GM19035 (cell line): Measurements from ENCODE around the gene RNF151.
"Not testable (repeated sequence)": the region's sequence is repeated elsewhere in the genome, so short reads cannot be mapped to it uniquely, and the experiment has no call there.

Experiments
- ATAC-seq: cut with Tn5 transposase; IDR thresholded peaks from one replicate; pipeline ENCODE4 v1.9.1; 2021; ENCODE audit not compliant: unreplicated experiment

RNF151 gene, protein sequence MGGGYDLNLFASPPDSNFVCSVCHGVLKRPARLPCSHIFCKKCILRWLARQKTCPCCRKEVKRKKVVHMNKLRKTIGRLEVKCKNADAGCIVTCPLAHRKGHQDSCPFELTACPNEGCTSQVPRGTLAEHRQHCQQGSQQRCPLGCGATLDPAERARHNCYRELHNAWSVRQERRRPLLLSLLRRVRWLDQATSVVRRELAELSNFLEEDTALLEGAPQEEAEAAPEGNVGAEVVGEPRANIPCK

DNA sequence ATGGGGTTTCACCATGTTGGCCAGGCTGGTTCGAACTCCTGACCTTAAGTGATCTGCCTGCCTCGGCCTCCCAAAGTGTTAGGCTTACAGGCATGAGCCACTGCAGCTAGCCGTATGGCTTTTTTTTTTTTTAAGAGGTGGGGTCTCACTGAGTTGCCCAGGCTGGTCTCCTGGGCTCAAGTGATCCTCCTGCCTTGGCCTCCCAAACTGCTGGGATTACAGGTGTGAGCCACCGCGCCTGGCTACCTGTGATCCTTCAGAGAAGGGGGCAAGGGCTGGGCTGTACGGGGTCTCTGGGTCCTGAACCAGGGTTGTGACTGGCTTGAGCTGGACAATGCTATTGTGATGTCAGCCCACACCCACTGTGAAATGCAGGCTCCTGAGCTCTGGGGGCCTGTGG lies at the start of gene RNF151:
TSS of gene RNF151 (plus strand) at position 397 of the 400 bp plus-strand sequence. CDS start 26 bp downstream, outside the sequence.
- no peak for ATAC-seq

DNA sequence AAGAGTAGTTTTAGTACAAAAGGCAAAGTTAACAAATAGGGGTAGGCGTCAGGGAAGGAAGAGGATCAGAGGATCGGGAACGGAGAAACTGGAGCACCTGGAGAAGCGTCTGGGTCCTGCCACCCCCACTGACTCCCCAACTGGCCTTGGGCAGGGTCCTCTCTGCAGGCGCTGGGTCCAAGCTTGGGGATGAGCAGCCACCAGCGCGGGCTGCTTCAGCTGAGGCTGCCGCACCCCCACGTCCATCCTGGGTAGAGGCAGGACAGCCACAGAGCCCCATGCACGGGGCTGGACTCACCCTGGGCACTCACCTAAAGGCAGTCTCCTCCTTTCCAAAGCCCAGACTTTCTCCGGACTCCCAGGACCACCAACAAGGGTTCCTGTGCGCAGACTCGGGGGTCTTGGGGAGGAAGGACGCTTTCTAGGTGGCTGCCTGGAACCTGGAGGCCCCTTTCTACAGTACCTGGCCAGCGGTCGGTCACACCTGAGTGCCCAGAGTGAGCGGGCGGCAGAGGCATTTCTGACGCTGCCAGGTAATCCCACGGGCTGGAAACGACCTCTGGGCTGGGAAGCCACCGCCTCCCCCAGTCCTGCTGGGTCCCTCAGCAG lies 49.5 kb upstream of the RNF151 start:
- no peak for ATAC-seq

DNA sequence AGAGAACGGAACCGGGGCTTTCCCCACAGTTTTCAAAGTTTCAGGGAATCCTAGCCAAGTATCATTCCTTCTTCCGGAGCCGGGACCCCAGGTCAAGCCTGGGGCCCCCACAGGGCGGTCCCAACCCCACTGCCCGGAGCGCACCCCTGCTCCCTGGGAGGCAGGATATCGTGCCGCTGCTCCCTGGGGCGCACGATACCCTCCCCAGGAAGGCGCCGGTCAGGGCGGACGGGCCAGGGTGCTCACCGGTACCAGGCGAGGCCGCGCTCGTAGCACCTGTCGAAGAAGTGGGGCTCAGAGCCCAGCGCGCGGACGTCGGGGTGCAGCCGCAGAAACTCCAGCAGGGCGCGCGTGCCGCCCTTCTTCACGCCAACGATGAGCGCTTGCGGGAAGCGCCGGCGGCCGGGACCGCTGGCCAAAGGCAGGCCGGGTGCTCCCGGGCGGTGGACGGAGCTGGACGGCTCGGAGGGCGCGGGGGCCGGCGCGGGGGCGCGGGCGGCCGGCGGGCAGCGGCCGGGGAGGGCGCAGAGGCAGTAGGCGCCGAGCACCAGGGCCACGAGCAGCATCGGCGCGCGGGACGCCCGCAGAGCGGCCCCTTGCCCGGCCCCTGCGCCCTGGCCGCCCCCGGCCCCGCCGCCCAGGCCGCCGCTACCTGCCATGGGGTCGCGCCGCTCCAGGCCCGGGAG lies 48.8 kb upstream of the RNF151 start:
- no peak for ATAC-seq

DNA sequence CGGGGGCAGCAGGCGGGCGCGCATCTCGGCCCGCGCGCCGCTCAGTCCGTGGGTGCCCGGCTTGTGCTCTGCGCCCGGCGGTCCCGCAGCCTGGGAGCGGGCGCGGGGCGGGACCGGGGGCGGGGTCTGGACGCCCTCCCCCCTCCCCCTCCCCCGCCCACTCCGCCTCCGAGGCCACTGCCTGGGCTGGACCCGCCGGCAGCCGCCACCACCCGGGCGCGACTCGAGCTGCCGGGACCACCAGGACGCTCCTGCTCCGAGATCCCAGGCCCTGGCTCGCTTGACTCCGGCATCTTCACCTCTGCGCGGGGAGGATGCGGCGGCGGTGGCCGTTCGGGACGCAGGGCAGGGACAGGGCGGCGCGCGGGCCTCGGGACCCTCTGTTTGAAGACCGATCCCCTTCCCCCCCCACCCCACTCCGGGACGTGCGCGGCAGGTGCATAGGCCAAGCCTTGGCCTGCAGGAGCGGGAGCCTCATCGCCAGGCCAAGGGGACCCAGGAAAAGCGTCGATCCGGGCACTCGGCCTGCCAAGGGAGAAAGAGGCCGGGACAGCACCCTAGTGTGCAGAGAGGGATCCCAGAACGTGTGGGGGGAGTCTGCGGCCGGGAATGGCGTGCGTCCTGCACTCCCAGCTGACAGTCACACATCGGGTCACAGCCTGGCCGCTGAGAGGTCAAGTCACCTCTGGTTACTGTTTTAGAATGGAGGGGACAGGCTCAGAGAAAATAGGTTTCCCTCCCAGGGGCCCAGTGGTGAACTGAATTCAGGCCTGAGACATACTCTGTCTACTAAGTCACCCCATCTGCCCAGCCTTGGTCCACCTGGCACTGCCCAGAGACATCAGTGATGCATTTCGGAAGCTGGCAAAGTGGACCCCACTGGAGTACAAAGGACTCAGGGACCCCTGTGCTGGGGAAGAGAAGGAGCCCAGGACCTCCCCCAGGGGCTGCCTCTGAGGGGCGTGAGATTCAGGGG lies 48.0 kb upstream of the RNF151 start, which contains the start of gene HS3ST6:
TSS of gene HS3ST6 (minus strand) at position 65 of the 976 bp plus-strand sequence. CDS start 92 bp downstream, outside the sequence.
- no peak for ATAC-seq

DNA sequence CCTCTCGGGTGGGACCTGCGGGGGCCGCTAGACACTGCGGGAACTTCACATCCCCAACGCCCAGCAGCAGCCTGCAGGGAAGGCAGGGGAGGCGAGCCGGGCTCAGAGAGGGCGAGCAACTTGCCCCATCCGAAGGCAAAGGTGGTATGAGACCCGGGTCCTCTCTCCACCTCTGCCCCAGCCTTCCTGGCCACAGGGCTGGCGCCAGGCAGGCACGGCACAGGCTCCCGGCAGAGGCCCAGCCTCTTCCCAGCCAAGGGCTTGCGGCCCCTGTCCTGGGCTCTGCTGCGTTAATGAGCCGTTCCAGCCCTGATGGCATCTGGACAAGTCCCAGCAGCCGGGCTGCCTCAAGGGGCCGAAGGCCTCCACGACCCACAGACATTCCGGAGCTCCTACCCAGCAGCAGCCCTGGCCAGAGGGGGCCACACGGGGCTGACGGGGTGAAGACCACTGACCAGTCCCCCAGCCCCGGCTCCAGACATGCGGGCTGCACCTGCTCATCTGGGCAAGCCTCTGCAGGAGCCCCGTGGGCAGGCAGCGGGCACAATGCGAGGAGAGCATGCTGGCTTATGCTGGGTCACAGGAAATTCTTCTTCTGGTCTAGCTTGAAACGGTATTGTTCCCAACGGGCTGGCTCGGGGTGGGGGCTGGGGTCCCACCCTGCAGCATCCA lies 47.2 kb upstream of the RNF151 start:
- ATAC-seq, result no peak

DNA sequence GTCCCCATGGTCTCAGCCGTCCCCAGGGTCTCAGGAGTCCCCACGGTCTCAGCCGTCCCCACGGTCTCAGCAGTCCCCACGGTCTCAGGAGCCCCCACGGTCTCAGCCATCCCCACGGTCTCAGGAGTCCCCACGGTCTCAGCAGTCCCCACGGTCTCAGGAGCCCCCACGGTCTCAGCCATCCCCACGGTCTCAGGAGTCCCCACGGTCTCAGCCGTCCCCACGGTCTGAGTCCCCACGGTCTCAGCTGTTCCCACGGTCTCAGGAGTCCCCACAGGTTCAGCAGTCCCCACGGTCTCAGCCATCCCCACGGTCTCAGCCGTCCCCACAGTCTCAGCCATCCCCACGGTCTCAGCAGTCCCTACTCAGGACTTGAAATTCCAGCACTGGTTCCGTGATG lies 46.5 kb upstream of the RNF151 start:
- not testable (repeated sequence) for ATAC-seq

DNA sequence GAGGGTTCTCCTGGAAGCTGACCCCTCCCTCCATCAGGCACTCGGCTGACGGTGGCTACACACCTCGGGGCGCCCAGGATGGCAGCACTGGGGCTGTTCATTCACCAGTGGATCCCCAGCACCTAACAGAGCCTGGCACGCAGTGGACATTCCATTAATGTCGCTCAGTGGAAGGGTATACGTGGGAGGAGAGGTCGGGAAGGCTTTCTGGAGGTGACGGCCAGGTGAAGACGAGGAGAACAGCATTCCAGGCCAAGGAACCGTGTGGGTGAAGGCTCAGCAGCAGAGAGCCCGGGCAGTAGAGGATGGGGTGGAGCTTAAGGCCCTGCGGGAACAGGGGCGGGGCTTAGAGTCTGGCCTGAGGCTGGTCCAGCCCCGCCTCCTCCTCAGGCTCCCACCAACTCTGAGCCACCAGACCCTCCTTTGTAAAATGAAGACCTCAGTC lies 45.9 kb upstream of the RNF151 start:
- no peak for ATAC-seq

DNA sequence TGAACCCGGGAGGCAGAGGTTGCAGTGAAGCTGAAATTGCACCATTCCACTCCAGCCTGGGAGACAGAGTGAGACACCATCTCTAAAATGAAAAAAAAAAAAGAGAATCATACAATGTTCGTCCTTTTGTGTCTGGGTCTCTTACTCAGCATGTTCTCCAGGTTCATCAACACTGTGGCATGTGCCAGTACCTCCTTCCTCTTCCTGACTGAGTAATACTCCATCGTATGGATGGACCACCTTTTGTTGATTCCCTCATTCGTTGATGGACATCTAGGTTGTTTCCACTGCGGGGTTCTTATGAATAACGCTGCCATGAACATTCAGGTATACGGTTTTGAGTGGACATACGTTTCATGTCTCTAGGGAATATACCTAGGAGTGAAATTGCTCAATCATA lies 44.3 kb upstream of the RNF151 start:
- no peak for ATAC-seq

DNA sequence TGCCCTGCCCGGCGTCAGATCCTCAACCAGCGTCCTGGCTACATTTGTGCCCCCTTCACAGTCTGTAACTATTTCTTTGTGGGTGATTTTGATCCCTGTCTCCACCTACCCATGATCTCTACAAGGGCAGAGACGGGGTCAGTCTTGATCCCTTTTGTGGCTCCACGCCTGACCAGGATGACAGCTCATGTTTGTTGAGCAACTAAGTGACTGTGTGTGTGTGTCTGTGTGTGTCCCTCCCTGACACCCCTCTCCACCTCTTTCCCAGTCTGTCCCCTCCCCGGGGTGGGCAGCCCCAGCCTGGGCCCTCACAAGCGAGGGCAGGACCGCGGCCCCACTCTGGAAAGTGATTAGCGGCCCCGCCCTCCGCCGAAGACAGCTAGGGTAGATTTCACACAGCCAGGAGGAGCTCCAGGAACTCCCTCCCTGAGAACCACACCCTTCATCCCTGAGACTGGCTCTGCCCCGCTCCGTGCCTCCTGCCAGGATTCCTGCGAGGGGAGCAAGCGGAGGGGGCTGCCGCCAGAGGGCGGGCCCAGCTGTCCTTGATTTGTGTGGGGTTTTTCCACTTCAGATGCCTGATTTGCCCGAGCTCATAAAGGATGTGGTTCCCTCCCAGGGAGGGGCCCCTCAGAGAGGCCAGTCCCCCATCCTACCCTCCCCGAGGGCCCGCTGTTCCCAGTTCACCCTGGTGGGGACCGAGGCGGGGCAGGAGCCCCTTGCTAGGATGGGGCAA lies 43.2 kb upstream of the RNF151 start:
- ATAC-seq, result no peak

DNA sequence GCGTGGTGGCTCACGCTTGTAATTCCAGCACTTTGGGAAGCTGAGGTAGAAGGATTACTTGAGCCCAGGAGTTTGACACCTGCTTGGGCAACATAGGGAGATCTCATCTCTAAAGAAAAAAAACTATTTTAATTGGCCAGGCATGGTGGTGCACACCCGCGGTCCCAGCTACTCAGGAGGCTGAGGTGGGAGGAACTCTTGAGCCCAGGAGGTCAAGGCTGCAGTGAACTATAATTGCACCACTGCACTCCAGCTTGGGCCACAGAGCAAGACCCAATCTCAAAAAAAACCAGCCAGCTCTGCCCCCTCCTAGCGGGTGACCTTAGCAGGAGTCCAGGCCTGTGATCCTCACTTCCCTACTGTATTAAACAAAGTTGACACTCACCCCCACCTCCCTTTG lies 42.6 kb upstream of the RNF151 start:
- no peak for ATAC-seq

DNA sequence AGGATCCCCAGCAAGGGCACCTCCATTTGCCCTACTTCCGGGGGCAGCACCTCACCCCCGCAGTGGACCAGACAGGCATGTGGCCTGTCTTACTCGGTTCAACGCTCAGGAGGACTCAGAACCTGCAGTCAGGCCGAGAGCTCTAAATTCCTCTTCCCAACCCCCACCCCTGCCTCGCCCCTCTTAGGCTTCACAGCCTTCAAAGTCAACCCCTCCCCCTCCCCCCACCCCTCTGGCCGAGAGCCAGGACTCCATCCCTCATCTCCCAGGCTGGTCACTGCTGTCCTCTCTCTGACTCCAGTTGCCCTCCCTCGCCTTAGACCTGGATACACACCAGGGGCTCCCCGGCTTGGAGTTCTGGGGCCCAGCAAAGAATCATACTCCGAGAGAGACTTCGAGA lies 40.4 kb upstream of the RNF151 start:
- no peak for ATAC-seq

DNA sequence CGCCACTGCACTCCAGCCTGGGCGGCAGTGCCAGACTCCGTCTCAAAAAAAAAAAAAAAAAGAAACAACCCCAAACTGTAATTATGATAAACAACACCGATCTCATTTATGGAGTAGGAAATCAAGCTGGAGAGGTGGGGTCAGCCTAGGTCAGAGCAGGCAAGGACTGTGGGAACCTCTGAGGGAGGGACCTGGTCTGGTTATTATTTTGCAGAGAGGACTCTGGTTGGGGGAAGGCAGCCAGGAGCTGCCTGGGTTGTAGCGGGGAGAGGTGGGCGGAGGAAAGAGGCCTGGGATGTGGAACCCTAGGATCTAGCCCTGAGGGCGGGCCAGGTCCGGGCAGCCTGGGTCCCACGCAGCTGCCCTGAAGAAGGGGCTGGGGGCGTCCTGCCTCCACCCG lies 37.6 kb upstream of the RNF151 start:
- peak; percentile 17 for ATAC-seq

DNA sequence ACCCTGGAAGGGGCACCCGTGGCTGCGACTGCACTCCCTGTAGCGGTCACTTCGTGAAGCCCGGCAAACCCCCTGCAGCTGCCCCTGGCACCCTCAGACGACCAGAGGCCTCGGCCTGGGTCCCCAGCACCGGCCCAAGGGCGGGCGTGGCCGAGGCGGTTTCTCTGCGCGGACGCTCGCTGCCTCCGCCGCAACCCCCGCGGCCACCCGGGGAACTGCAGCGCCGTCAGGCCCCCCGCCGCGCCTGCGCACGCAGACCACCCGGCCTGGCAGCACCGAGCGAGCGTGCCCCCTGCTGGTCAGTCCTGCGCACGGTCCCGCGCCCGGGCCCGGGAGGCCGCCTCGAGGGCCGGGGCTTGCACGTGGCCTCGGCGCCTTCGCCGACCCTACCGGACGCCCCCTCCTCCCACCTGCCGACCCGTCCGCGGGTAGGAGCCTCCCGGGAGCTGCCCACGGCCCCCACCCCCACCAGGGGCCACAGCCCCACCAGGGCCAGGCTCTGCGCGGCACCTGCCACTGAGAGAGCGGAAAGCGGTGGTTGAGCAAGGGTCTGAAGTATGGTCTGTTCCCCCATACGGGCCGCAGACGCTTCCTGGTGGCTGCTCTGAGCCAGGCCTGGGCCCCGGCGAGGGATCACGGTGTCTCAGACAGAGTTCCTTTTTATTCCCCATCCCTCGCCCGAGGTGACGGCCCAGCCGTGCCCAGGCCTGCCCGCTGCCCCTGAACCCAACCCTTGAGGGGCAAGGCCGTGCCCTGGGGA lies 36.9 kb upstream of the RNF151 start:
- peak; percentile 86 for ATAC-seq

DNA sequence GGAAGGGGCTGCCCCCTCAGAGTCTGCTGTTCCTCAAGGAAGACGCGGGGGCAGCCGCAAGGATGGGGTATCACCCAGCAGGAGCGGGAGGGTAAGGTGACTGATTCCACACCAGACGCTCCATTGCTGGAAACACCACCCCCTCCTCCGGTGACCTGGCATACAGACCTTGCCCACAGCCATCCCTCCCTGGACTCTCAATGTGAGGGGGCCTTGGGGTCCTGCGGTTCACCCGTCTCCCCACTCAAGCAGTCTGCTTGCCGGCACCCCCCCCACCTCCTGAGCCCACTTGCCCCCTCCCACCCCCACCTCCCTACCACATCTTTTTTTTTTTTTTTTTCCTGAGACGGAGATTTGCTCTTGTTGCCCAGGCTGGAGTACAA lies 36.3 kb upstream of the RNF151 start:
- no peak for ATAC-seq

DNA sequence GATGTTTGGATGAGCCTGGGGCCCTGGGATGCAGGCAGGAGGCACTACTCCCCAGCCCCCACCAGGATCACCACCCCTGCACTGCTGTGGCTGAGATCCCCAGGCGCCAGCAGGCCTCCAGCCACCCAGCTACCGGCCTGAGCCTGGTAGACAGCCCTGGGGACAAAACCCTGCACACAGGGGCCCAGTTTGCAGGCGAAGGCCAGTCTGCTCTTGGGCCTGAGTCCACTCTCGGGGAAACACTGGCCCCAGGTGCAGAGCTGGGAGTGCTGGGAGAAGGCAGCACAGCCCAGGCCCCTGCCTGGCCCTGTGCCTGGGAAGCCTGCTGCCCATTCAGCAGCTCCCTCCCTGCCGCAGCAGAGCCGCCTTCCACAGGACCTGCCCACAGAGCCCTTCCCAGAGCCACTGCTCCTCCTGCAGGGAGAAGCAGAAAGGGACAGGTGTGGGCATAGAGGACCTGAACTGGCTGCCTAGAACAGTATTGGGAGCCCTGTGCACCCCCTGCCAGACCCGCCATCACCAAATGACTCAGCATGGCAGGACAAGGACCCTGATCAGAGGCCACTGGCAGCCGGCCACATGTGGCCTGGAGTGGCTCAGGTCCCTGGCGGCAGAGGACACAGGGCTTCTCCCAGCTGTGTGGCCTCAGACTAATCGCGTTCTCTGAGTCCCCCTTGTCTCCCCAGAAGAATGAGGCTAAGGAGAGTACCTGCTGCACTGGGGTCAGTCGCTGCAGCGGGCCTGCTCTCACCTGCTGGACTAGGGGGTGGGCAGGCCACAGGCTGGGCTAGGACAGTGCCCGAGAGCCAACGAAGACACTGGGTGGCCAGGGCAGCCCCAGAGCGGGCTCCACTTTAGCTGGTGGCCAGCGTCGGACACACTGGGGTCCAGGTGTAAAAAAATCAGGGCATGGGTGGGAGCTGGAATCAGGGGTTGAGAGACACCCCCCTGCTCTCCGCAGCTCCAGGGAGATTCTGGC lies 34.3 kb upstream of the RNF151 start:
- ATAC-seq, result no peak

DNA sequence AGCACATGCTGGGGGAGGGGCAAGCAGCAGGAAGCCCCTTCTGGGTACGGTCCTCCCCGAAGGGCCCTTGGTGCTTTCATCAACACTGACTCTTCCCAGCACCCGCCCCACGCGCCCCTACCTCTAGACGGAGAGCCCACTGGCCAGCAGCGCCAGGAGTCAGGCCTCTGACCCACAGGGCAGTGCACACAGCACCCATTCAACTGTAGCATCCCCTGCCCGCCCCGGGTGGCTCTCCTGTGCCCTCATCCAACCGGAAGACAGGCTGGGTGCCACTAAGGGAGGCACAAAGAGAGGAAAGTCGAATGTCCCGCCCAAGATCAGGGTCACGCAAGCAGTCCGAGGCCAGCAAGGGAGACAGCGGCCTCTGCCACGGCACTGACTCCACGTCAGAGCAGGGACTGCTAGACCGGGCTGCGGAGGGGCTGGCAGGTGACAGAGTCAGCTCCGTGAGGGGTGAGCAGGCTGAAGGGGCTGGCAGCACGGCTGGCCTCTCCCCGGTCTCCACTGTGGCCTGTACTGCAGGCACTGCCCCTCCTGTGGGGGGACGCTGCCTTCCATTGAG lies 33.5 kb upstream of the RNF151 start:
- no peak for ATAC-seq

DNA sequence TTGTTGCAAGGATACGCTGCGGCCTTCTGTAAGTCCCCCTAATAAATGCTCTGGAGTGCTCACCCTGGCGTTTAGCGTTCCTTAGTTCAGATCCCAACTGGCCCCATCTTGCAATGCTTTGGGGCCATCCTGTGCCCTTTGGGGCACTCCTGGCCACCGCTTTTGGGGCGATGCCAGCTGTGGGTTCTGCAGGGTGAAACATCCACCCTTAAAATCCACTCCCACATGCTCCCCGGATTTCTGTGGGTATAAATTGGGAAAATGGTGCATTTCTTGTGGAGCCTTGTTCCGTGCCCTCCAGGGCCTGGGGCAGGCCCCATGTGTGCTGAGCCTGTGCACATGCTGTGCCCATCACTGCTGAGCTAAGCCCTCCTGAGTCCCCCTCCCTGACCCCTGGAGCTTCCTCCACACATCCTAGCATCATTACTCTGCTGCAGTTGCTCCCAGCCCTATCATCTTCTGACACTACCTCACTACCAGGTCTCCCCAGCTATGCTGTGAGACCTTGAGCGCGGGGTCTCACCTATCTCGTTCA lies 29.6 kb upstream of the RNF151 start:
- no peak for ATAC-seq
